ENCODE measurements around the gene SCN1A. TPM values are rescaled to one million over a fixed set of nuclear protein-coding genes. Genes with fewer than 3 reads are reported as not detected.

The SCN1A gene
- total and polyA plus RNA-seq, 2 experiments from 2014 or later, result 1.2 to 1.3 TPM

DNA sequence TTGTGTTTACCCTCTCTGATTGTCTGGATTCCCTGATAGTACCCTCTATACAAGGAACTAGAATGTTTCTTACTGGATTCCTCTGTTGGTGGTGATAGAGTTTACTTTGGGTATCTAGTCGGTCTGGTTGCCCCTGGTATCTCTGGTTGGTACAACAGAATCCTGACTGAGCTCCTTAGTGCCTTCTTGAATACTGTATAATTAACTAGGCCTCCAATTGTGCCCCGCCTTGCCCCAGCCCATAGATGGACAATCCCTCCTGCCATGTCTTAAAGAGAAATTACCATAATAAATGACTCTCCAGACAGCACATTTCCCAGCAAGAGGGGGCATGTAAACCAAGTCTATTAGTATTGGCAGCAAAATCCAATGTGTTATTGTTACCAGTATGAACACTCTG, 2.3 kb downstream of the SCN1A start:
- ATAC-seq, result no peak; the same call in 1 of the 3 replicates
- Histone ChIP-seq H3F3A (replicated peaks; ENCODE audit: low read depth) (no peaks in the 10 kb centered on the region), H2AFZ (peak overlapping the region; percentile 35; the same call in 1 of the 2 replicates)

More for the DNA sequence above, 2.3 kb downstream of the SCN1A start:
- 0 out of 2 replicates have a peak overlapping the region, but pooled peaks have one; percentile 24 for H3K4me2 ChIP-seq
- no peaks in the 10 kb centered on the region for H3K9me3 Mint-ChIP-seq
- no peaks in the 10 kb centered on the region for H3K36me3 Mint-ChIP-seq (ENCODE audit: low read depth)
- no peak overlapping the region for H3K27ac ChIP-seq (ENCODE audit: low read depth)
- H3K27ac Mint-ChIP-seq, result peak overlapping the region; percentile 17; the same call in 1 of the 2 replicates
- H3K27me3 ChIP-seq (ENCODE audit: insufficient read depth), result no peaks in the 10 kb centered on the region
- no peak for DNase-seq (ENCODE audit: low spot score)
- peaks cover 3% of the 10 kb centered on the region for H3K27me3 Mint-ChIP-seq (ENCODE audit: insufficient read depth, low read depth, poor library complexity)
- H3K9me2 ChIP-seq (ENCODE audit: insufficient read depth), result no peaks in the 10 kb centered on the region
- H3K4me3 ChIP-seq, result no peak overlapping the region
- TF ChIP-seq STAT1 (IDR thresholded peaks at IDR 0.05; ENCODE audit: unreplicated experiment) (no peak), CREB1 (CRISPR knock-in tag; IDR thresholded peaks at IDR 0.05; ENCODE audit: low read depth) (no peak), ZNF331 (CRISPR knock-in tag; IDR thresholded peaks at IDR 0.05; ENCODE audit: low read depth) (no peak), JUNB (IDR thresholded peaks at IDR 0.05; ENCODE audit: unreplicated experiment) (no peak), ZNF114 (CRISPR knock-in tag; IDR thresholded peaks at IDR 0.05) (no peak), NANOG (IDR thresholded peaks at IDR 0.05; ENCODE audit: borderline replicate concordance) (no peak), EZH2 (IDR thresholded peaks at IDR 0.05; ENCODE audit: low read depth, unreplicated experiment) (no peak), POLR2AphosphoS5 (IDR thresholded peaks at IDR 0.05; ENCODE audit: low read depth) (no peak), EZH2phosphoT487 (IDR thresholded peaks at IDR 0.05; ENCODE audit: unreplicated experiment) (no peak)
- TF ChIP-seq, protein P1, sequence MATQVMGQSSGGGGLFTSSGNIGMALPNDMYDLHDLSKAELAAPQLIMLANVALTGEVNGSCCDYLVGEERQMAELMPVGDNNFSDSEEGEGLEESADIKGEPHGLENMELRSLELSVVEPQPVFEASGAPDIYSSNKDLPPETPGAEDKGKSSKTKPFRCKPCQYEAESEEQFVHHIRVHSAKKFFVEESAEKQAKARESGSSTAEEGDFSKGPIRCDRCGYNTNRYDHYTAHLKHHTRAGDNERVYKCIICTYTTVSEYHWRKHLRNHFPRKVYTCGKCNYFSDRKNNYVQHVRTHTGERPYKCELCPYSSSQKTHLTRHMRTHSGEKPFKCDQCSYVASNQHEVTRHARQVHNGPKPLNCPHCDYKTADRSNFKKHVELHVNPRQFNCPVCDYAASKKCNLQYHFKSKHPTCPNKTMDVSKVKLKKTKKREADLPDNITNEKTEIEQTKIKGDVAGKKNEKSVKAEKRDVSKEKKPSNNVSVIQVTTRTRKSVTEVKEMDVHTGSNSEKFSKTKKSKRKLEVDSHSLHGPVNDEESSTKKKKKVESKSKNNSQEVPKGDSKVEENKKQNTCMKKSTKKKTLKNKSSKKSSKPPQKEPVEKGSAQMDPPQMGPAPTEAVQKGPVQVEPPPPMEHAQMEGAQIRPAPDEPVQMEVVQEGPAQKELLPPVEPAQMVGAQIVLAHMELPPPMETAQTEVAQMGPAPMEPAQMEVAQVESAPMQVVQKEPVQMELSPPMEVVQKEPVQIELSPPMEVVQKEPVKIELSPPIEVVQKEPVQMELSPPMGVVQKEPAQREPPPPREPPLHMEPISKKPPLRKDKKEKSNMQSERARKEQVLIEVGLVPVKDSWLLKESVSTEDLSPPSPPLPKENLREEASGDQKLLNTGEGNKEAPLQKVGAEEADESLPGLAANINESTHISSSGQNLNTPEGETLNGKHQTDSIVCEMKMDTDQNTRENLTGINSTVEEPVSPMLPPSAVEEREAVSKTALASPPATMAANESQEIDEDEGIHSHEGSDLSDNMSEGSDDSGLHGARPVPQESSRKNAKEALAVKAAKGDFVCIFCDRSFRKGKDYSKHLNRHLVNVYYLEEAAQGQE (IDR thresholded peaks at IDR 0.05; ENCODE audit: unreplicated experiment), result no peak
- TF ChIP-seq, protein P2, sequence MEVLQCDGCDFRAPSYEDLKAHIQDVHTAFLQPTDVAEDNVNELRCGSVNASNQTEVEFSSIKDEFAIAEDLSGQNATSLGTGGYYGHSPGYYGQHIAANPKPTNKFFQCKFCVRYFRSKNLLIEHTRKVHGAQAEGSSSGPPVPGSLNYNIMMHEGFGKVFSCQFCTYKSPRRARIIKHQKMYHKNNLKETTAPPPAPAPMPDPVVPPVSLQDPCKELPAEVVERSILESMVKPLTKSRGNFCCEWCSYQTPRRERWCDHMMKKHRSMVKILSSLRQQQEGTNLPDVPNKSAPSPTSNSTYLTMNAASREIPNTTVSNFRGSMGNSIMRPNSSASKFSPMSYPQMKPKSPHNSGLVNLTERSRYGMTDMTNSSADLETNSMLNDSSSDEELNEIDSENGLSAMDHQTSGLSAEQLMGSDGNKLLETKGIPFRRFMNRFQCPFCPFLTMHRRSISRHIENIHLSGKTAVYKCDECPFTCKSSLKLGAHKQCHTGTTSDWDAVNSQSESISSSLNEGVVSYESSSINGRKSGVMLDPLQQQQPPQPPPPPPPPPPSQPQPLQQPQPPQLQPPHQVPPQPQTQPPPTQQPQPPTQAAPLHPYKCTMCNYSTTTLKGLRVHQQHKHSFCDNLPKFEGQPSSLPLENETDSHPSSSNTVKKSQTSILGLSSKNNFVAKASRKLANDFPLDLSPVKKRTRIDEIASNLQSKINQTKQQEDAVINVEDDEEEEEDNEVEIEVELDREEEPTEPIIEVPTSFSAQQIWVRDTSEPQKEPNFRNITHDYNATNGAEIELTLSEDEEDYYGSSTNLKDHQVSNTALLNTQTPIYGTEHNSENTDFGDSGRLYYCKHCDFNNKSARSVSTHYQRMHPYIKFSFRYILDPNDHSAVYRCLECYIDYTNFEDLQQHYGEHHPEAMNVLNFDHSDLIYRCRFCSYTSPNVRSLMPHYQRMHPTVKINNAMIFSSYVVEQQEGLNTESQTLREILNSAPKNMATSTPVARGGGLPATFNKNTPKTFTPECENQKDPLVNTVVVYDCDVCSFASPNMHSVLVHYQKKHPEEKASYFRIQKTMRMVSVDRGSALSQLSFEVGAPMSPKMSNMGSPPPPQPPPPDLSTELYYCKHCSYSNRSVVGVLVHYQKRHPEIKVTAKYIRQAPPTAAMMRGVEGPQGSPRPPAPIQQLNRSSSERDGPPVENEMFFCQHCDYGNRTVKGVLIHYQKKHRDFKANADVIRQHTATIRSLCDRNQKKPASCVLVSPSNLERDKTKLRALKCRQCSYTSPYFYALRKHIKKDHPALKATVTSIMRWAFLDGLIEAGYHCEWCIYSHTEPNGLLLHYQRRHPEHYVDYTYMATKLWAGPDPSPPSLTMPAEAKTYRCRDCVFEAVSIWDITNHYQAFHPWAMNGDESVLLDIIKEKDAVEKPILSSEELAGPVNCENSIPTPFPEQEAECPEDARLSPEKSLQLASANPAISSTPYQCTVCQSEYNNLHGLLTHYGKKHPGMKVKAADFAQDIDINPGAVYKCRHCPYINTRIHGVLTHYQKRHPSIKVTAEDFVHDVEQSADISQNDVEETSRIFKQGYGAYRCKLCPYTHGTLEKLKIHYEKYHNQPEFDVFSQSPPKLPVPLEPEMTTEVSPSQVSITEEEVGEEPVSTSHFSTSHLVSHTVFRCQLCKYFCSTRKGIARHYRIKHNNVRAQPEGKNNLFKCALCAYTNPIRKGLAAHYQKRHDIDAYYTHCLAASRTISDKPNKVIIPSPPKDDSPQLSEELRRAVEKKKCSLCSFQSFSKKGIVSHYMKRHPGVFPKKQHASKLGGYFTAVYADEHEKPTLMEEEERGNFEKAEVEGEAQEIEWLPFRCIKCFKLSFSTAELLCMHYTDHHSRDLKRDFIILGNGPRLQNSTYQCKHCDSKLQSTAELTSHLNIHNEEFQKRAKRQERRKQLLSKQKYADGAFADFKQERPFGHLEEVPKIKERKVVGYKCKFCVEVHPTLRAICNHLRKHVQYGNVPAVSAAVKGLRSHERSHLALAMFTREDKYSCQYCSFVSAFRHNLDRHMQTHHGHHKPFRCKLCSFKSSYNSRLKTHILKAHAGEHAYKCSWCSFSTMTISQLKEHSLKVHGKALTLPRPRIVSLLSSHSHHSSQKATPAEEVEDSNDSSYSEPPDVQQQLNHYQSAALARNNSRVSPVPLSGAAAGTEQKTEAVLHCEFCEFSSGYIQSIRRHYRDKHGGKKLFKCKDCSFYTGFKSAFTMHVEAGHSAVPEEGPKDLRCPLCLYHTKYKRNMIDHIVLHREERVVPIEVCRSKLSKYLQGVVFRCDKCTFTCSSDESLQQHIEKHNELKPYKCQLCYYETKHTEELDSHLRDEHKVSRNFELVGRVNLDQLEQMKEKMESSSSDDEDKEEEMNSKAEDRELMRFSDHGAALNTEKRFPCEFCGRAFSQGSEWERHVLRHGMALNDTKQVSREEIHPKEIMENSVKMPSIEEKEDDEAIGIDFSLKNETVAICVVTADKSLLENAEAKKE (CRISPR knock-in tag; IDR thresholded peaks at IDR 0.05), result no peak
- TF ChIP-seq, protein P3, sequence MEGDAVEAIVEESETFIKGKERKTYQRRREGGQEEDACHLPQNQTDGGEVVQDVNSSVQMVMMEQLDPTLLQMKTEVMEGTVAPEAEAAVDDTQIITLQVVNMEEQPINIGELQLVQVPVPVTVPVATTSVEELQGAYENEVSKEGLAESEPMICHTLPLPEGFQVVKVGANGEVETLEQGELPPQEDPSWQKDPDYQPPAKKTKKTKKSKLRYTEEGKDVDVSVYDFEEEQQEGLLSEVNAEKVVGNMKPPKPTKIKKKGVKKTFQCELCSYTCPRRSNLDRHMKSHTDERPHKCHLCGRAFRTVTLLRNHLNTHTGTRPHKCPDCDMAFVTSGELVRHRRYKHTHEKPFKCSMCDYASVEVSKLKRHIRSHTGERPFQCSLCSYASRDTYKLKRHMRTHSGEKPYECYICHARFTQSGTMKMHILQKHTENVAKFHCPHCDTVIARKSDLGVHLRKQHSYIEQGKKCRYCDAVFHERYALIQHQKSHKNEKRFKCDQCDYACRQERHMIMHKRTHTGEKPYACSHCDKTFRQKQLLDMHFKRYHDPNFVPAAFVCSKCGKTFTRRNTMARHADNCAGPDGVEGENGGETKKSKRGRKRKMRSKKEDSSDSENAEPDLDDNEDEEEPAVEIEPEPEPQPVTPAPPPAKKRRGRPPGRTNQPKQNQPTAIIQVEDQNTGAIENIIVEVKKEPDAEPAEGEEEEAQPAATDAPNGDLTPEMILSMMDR (conservative IDR thresholded peaks at IDR 0.05; ENCODE audit: low read depth in 2 of 2), result no peak
- TF ChIP-seq, protein P4, sequence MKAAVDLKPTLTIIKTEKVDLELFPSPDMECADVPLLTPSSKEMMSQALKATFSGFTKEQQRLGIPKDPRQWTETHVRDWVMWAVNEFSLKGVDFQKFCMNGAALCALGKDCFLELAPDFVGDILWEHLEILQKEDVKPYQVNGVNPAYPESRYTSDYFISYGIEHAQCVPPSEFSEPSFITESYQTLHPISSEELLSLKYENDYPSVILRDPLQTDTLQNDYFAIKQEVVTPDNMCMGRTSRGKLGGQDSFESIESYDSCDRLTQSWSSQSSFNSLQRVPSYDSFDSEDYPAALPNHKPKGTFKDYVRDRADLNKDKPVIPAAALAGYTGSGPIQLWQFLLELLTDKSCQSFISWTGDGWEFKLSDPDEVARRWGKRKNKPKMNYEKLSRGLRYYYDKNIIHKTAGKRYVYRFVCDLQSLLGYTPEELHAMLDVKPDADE (IDR thresholded peaks at IDR 0.05), result no peak
- H3K4me1 ChIP-seq (ENCODE audit: insufficient read depth), result peaks cover 28% of the 10 kb centered on the region
- H4K20me1 ChIP-seq (replicated peaks; ENCODE audit: insufficient read depth), result no peaks in the 10 kb centered on the region
- no peaks in the 10 kb centered on the region for H3K79me2 ChIP-seq (replicated peaks; ENCODE audit: insufficient read depth)
- H3K36me3 ChIP-seq (ENCODE audit: insufficient read depth), result no peaks in the 10 kb centered on the region
- H3K4me1 Mint-ChIP-seq, result peaks cover 31% of the 10 kb centered on the region
- H3K4me3 Mint-ChIP-seq, result no peak overlapping the region

Measured in GM23338 (cell line).